ENCODE measurements around the gene NDUFB4. TPM values are rescaled to one million over a fixed set of nuclear protein-coding genes. Genes with fewer than 3 reads are reported as not detected.

NDUFB4 gene
- total RNA-seq, 1 experiment from 2014 or later, result 183 TPM

Other genes with a start within 250 kb of the NDUFB4 start
- gene LRRC58, start 247.0 kb upstream of the NDUFB4 start, total RNA-seq (2014; rRNA removed; shearing (Covaris generic); ENCODE audit: low replicate concordance), result 11.4 and 13.6 TPM in 2 replicates
- 6.6 and 8.0 TPM in 2 replicates for gene FSTL1, start 145.3 kb upstream of the NDUFB4 start, total RNA-seq (2014; rRNA removed; shearing (Covaris generic); ENCODE audit: low replicate concordance)
- gene HGD, start 85.9 kb downstream of the NDUFB4 start, total RNA-seq (2014; rRNA removed; shearing (Covaris generic); ENCODE audit: low replicate concordance), result 73.3 and 81.7 TPM in 2 replicates
- 3.8 and 8.1 TPM in 2 replicates for gene RABL3, start 146.2 kb downstream of the NDUFB4 start, total RNA-seq (2014; rRNA removed; shearing (Covaris generic); ENCODE audit: low replicate concordance)
- 14.5 and 33.2 TPM in 2 replicates for gene GTF2E1, start 146.4 kb downstream of the NDUFB4 start, total RNA-seq (2014; rRNA removed; shearing (Covaris generic); ENCODE audit: low replicate concordance)

All from Caki2 (cell line).